Neural cell (in vitro differentiated cells): Measurements from ENCODE around the gene MAS1.

ENCODE experiments used
- EP300 ChIP-seq: fragments of 450-650 bp; conservative IDR thresholded peaks from 2 replicates; pipeline ENCODE4 v1.6.1; 2014; ENCODE audit warnings: antibody characterized with exemption, mild to moderate bottlenecking, moderate library complexity; ENCODE audit not compliant: poor library complexity, severe bottlenecking
- EZH2 ChIP-seq: fragments of 200-600, 300-800 bp; shearing (Covaris generic), sonication (generic); IDR thresholded peaks from 2 replicates; pipeline ENCODE4 v1.6.1; 2014; ENCODE audit warnings: antibody characterized with exemption, low read length, borderline replicate concordance, mild to moderate bottlenecking; ENCODE audit not compliant: insufficient read depth, poor library complexity, severe bottlenecking
- MXI1 ChIP-seq: fragments of 450-650 bp; conservative IDR thresholded peaks from 2 replicates; pipeline ENCODE4 v1.6.1; 2014; ENCODE audit warnings: antibody characterized with exemption, mild to moderate bottlenecking; ENCODE audit not compliant: poor library complexity, severe bottlenecking
- TF ChIP-seq, protein P1 (sequence below): fragments of 450-650 bp; IDR thresholded peaks from 2 replicates; pipeline ENCODE4 v1.5.1; 2014; ENCODE audit warnings: antibody characterized with exemption, mild to moderate bottlenecking, moderate library complexity; ENCODE audit not compliant: poor library complexity, severe bottlenecking

DNA sequence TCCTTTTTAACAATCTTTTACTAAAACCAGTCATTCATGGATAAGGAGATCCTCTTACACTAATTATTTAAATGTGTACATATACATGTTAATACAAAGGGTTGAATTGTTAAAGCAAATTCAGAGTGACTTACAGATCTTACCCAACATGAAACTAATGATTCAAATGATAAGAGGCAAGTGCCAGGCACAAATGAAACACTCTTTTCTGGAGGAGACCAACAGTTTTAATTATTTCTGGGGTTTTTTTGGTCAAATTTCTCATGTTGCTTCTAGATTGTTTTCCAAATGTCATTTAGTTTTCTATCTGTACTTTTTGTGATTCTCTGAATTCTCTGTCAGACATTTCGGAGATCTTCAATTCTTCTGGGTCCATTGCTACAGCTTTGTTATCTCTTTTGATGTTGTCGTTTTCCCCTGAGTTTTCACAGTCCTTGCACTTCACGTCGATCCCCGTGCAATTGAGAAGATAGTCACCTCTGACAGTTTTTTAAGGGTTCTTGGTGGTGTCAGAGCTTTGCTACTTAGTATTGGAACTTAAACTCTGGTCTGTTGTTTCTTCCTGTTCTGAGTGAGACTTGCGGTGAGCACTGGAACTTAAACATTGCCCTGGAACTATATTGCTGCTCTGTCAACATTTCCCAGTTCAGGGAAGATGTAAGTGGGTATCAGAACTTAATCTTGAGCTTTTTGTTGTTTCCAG lies 23.2 kb downstream of the MAS1 start:
- TF ChIP-seq EP300, result no peak
- TF ChIP-seq MXI1, result no peak
- TF ChIP-seq EZH2, result no peak
- TF ChIP-seq, protein P1, sequence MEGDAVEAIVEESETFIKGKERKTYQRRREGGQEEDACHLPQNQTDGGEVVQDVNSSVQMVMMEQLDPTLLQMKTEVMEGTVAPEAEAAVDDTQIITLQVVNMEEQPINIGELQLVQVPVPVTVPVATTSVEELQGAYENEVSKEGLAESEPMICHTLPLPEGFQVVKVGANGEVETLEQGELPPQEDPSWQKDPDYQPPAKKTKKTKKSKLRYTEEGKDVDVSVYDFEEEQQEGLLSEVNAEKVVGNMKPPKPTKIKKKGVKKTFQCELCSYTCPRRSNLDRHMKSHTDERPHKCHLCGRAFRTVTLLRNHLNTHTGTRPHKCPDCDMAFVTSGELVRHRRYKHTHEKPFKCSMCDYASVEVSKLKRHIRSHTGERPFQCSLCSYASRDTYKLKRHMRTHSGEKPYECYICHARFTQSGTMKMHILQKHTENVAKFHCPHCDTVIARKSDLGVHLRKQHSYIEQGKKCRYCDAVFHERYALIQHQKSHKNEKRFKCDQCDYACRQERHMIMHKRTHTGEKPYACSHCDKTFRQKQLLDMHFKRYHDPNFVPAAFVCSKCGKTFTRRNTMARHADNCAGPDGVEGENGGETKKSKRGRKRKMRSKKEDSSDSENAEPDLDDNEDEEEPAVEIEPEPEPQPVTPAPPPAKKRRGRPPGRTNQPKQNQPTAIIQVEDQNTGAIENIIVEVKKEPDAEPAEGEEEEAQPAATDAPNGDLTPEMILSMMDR, result no peak
